HG03139 (cell line): ENCODE measurements around the gene REC114.
"Not testable (repeated sequence)": the region's sequence is repeated elsewhere in the genome, so short reads cannot be mapped to it uniquely, and the experiment has no call there.

Source experiments
- ATAC-seq: cut with Tn5 transposase; IDR thresholded peaks from one replicate; pipeline ENCODE4 v1.9.1; 2021; ENCODE audit not compliant: unreplicated experiment

The REC114 gene

GRCh38 chr15:73524919-73525318, 82.0 kb downstream of the REC114 start:
- no peak for ATAC-seq

DNA sequence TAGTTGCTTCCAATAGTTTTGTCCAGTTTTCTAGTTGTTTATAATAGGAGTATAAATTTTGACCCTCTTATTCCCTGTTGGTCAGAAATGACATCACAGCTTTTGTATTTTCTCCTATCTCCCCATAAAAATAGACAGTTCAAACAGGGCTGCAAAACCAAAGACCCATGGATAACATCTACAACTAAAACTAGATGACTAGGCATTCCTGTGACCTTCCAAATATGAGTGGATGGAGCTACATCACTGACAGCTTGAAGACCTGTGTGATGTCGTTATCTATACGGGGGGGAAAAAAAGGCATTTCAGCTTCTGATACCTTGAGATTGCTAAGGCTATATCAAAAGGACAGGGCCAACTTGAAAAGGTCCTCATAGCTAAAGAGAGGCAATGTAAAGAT, 84.6 kb downstream of the REC114 start:
- ATAC-seq, result no peak

DNA sequence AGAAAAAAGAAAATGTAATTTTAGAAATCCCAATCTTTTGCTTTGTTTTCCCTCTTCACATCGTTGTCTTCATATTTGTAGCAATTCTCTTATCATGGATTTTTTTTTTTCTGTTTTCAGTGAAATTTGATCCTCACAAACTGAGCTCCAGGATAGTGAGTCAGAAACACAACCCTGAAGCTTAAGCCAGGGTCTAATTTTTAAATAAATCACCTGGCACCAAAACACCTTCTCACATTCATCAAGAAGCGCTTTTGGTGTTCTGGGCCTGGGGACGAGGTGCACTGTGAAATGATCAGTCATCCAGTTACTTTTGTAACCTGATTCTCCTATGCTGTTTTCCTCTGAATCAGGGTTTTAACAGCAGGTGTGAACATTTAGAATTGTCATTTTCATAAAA, 87.7 kb downstream of the REC114 start:
- no peak for ATAC-seq

GRCh38 chr15:73538123-73538522, 95.2 kb downstream of the REC114 start:
- no peak for ATAC-seq

DNA sequence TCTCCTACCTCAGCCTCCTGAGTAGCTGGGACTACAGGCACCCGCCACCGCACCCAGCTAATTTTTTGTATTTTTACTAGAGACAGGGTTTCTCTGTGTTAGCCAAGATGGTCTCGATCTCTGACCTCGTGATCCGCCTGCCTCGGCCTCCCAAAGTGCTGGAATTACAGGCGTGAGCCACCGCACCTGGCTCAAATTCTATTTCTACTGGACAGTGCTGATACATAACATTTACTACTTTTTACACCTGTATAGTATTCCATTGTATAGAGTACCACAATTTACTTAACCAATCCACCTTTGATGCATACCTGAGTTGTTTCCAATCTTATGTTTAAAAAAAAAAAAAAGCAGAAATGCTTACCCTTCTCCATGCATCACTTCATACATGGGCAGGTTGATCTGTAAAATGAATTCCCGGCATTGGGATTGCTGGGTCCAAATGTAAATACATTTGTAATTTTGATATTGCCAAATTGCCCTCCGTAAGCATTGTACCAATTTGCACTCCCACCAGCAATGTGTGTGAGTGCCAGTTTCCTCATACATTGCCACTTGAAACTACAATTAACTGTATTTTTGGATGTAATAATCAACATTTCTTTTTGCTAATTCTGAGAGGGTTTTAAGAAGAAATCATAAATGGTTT, 95.7 kb downstream of the REC114 start:
- no peak for ATAC-seq

GRCh38 chr15:73539212-73540128, 96.5 kb downstream of the REC114 start:
- ATAC-seq, result no peak

DNA sequence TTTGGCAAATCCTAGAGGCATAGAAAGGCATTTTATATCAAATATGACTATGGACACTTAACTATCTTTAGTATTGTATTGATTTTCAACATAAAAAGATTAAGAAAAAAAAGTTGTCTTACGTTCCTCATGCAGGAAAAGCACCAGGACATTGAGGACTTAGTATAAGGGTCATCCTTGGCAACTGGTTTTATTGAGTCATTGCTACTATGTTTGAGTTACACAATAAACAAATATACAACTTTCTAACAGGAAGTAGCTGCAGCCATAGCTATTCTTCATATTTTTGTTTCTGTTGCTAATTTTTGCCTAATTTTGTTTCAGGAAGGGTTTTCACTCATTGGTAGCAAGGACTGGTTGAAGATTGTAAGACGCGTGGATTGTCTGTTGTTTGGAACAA, 97.2 kb downstream of the REC114 start:
- no peak for ATAC-seq

GRCh38 chr15:73541479-73541878, 98.5 kb downstream of the REC114 start:
- ATAC-seq, result no peak

DNA sequence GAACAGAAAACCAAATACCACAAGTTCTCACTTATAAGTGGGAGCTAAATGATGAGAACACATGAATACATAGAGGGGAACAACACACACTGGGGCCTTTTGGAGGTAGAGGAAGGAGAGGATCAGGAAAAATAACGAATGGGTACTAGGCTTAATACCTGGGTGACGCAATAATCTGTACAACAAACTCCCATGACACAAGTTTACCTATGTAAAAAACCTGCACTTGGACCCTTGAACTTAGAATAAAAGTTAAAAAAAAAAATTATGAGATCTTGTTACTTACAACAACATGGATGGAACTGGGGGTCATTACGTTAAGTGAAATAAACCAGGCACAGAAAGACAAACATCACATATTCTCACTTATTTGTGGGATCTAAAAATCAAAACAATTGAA, 106.0 kb downstream of the REC114 start:
- ATAC-seq, result not testable (repeated sequence)

DNA sequence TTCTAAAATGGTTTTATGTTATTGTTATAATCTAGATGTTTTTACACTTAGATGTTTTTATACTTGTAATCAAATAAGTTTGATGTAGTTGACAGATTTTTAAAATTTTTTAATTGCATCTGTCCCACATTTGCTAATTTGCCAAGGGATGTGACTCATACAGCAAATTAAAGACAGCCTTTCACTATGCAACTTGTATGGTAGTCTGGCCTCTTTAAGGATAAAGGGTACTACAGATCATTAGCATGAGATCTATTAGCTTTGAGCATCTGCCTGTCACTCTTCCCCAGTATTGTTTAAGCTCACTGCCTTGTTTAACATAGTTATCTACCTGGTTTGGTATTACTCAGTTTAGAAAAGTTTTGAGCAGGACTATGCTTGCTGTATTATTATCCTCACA, 107.2 kb downstream of the REC114 start:
- ATAC-seq, result no peak

- no peak for ATAC-seq
Observed at GRCh38 chr15:73555080-73555479, 112.1 kb downstream of the REC114 start.

DNA sequence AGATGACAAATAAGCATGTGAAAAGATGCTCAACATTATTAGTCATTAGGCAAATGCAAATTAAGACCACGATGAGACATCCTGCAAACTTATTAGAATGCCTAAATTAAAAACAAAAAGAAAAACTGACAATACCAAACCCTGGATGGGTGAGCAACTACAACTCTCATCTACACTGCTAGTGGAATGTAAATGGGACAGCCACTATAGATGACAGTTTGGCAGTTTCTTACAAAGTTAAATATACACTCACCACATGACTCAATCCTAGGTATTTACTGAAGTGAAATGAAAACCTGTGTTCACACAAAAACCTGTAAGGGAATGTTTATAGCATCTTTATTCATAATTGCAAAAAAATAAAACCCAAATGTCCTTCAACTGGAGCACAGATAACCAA, 115.6 kb downstream of the REC114 start:
- ATAC-seq, result no peak

- no peak for ATAC-seq
Observed at GRCh38 chr15:73560501-73561117, 117.6 kb downstream of the REC114 start.

GRCh38 chr15:73564255-73564654, 121.3 kb downstream of the REC114 start:
- no peak for ATAC-seq

DNA sequence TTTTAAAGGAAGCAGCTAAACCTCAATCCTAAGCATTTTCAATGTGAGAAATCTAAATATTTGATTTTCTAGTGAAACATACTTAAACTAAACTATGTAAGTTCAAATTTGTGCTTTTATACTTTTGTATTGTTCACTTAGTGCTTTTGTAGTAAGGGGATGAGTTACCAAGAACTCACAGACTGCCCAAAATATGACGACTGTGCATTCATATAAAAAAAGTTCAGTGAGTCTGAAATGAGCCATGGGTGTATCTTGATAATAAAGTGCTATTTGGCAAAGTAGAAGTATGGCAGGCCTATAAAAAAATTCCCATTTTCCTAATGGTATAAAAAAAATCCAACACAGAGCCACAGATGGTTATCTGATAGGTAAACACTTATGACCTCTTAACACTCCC, 124.1 kb downstream of the REC114 start:
- ATAC-seq, result no peak

DNA sequence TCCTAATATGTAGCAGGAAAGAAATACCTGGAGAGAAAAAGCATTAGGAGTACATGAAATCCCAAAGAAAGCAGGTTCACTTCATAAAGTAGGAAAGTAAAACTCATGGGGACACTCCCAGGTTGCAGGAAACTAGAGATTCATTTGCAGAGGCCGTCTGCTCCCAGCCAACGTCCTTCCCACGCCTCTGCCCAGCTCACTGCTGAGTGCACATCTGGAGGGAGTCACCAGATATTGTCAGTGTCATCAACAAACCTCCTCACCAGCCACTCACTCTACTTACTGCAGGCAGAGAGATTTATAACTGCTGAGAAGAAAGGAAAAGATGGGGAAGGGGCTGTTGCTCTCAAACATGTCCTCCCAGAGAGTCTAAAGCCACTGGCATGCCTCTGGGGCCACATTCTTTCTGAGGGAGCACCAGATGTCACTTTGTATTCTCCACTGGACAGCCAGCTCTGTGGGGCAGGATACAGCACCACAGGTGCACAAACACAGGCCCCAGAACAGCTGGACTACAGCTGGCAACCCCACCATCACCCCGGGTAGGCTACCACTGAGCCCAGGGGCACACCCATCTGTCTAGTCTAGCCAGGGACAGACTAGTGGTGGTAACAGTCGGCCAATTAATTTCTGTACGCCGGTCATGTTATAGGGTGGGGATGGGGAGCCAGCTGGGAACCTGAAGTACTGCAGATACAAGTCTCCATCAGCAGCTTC, 125.8 kb downstream of the REC114 start:
- ATAC-seq, result no peak

DNA sequence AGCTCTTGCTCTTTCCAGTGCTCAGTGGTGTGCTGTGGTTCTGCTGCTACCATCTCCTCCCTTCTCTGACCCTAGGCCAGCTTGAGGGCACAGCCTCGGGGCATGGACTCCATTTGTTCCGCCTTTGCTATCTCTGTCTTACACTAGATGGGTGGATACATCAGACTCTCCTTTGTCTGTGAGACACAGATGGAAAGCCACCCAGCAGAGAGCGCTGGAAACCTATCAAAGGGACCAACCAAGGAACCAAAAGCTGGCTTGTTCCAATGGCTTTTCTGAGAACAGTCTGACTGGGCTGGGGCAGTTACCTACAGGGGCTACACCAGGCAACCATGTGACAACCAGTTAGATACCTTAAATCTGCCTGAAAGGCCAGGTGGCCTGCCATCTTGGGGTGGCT, 126.4 kb downstream of the REC114 start:
- no peak for ATAC-seq

GRCh38 chr15:73570355-73571032, 127.5 kb downstream of the REC114 start:
- ATAC-seq, result no peak

DNA sequence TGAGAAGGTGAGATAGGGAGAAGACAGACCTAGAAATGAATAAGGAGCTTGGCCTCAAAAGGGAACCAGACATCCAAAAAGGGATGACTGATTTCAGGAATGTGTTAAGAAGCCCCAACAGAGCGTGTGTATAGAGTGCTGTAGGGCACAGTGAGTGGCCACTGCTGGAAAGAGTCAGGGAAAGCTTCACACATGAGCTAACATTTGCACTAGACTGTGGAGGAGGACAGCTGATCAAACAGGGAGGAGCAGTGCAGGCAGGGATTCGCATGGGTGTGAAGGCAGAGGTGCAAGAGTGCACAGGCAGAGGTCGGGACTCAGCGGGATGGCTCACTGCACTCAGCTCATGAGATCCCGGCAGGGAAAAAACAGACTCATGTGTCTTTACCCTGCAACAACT, 128.4 kb downstream of the REC114 start:
- no peak for ATAC-seq

DNA sequence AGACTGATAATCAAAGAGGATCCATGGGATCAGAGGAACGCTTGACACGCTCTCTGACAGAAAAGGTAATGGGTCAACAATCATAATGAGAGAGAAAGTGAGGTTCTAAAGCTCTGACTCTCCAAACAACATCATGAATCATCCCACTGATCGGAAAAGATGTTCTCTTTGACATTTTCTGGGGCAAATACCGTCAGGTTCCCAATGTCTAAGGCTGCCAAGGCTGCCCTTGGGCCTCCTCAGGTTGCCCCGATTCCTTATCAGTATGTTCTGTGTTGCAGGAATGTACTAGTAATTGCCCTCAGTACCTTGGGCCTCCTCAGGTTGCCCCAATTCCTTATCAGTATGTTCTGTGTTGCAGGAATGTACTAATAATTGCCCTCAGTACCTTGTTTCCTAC, 129.3 kb downstream of the REC114 start:
- ATAC-seq, result no peak

GRCh38 chr15:73573037-73573436, 130.1 kb downstream of the REC114 start:
- ATAC-seq, result no peak
